GM19025 (cell line): ENCODE data around the gene ZBTB7A.
"Not testable (repeated sequence)": the region's sequence is repeated elsewhere in the genome, so short reads cannot be mapped to it uniquely, and the experiment has no call there.

Experiments used
- ATAC-seq: cut with Tn5 transposase; IDR thresholded peaks from one replicate; pipeline ENCODE4 v1.9.1; 2021; ENCODE audit warnings: mild to moderate bottlenecking, low read depth, moderate library complexity; ENCODE audit not compliant: unreplicated experiment

ZBTB7A gene

DNA sequence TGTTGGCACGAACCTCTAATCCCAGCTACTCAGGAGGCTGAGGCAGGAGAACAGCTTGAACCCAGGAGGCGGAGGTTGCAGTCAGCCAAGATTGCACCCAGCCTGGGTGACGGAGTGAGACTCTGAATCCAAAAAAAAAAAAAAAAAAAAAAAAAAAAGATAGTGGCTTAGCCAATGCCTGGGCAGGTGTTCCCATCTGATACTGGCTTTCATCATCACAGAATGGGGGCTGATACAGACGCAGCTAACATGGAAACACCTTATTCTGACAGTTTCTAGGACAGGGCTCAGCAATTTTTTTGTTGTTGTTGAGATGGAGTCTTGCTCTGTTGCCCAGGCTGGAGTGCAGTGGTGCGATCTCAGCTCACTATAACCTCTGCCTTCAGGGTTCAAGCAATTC is 65.9 kb downstream of the ZBTB7A start:
- not testable (repeated sequence) for ATAC-seq

DNA sequence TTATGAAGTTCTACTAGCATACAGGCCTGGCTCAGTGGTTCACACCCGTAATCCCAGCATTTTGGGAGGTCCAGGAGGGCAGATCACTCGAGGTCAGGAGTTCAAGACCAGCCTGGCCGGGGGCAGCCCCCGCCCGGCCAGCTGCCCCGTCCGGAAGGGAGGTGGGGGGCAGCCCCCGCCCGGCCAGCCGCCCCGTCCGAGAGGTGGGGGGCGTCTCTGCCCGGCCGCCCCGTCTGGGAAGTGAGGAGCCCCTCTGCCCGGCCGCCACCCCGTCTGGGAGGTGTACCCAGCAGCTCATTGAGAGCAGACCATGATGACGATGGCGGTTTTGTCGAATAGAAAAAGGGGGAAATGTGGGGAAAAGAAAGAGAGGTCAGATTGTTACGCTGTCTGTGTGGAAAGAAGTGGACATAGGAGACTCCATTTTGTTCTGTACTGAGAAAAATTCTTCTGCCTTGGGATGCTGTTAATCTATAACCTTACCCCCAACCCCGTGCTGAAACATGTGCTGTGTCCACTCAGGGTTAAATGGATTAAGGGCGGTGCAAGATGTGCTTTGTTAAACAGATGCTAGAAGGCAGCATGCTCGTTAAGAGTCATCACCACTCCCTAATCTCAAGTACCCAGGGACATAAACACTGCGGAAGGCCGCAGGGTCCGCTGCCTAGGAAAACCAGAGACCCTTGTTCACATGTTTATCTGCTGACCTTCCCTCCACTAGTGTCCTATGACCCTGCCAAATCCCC is 67.9 kb downstream of the ZBTB7A start:
- ATAC-seq = not testable (repeated sequence)

DNA sequence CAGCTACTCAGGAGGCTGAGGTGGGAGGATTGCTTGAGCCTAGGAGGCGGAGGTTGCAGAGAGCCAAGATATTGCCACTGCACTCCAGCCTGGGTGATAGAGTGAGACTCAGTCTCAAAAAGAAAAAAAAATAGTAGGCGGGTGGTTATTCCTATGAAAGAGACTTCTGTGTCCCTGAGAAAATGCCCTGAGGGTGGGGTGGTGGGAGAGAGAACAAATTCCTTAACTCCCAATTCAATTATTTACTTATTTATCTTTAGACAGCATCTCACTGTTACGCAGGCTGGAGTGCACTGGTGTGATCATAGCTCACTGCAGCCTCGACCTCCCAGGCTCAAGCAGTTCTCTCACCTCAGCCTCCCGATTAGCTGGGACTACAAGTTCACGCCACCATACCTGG is 71.1 kb downstream of the ZBTB7A start:
- no peak for ATAC-seq
